HG03066 (cell line): ENCODE measurements around the gene RBM14.
A peak's percentile ranks its signal among the peaks of the same experiment; 100 is the strongest.
"Not testable (repeated sequence)": the region's sequence is repeated elsewhere in the genome, so short reads cannot be mapped to it uniquely, and the experiment has no call there.

Source experiments
- ATAC-seq: cut with Tn5 transposase; IDR thresholded peaks from one replicate; pipeline ENCODE4 v1.9.1; 2021; ENCODE audit warnings: low read depth; ENCODE audit not compliant: unreplicated experiment

The RBM14 gene

GRCh38 chr11:66616379-66617154 is at the start of gene RBM14:
RBM14 (plus strand) TSS chr11:66616630; CDS start chr11:66616721, 91 bp downstream.
- peak; percentile 87 for ATAC-seq

GRCh38 chr11:66567787-66568123 is 48.7 kb upstream of the RBM14 start:
- no peak for ATAC-seq

- ATAC-seq, result no peak
Observed at GRCh38 chr11:66568124-66568916, 48.1 kb upstream of the RBM14 start, which contains the start of gene CTSF. CTSF (minus strand) TSS chr11:66568606; CDS start chr11:66568486, 120 bp downstream.

- no peak for ATAC-seq
Observed at GRCh38 chr11:66569076-66569475, 47.4 kb upstream of the RBM14 start.

GRCh38 chr11:66570079-66570849 is 46.2 kb upstream of the RBM14 start:
- no peak for ATAC-seq

- no peak for ATAC-seq
Observed at GRCh38 chr11:66570850-66571180, 45.6 kb upstream of the RBM14 start.

- ATAC-seq, result no peak
Observed at GRCh38 chr11:66579017-66579606, 37.3 kb upstream of the RBM14 start.

GRCh38 chr11:66580803-66581202 is 35.6 kb upstream of the RBM14 start:
- no peak for ATAC-seq

GRCh38 chr11:66581261-66581660 is 35.2 kb upstream of the RBM14 start:
- no peak for ATAC-seq

- ATAC-seq, result not testable (repeated sequence)
Observed at GRCh38 chr11:66582565-66583147, 33.8 kb upstream of the RBM14 start.

GRCh38 chr11:66585447-66585846 is 31.0 kb upstream of the RBM14 start:
- not testable (repeated sequence) for ATAC-seq

- no peak for ATAC-seq
Observed at GRCh38 chr11:66586136-66586535, 30.3 kb upstream of the RBM14 start.

- ATAC-seq, result not testable (repeated sequence)
Observed at GRCh38 chr11:66589315-66589714, 27.1 kb upstream of the RBM14 start.

GRCh38 chr11:66589996-66590675 is 26.3 kb upstream of the RBM14 start:
- ATAC-seq, result no peak

- ATAC-seq, result no peak
Observed at GRCh38 chr11:66591175-66591574, 25.3 kb upstream of the RBM14 start.

GRCh38 chr11:66592457-66593302 is 23.8 kb upstream of the RBM14 start, which contains the start of the genes CCDC87 and CCS:
CCDC87 (minus strand) TSS chr11:66593063; CDS start chr11:66593015, 48 bp downstream.
CCS (plus strand) TSS chr11:66593185; CDS start chr11:66593262, 77 bp downstream.
- peak; percentile 78 for ATAC-seq

GRCh38 chr11:66593303-66593635 is 23.2 kb upstream of the RBM14 start:
- peak; percentile 16 for ATAC-seq

GRCh38 chr11:66593650-66594049 is 22.8 kb upstream of the RBM14 start:
- ATAC-seq, result no peak
